CD4-positive, alpha-beta T cell treated with Interferon alpha-2 for 1 hour (primary cell): Measurements from ENCODE around the gene KCNK10.

Source experiments
- DNase-seq, 2 donors: peaks; one replicate each; pipeline ENCODE4 v3.0.0-alpha.2; 2020 to 2022

The KCNK10 gene

GRCh38 chr14:88168498-88169165 is 154.4 kb downstream of the KCNK10 start:
- DNase-seq = peak; percentile 59 to 76

- DNase-seq = no peak
Measured at GRCh38 chr14:88168025-88168424, 155.0 kb downstream of the KCNK10 start.

- no peak for DNase-seq
Measured at GRCh38 chr14:88166616-88167015, 156.5 kb downstream of the KCNK10 start.

- no peak for DNase-seq
Measured at GRCh38 chr14:88164906-88165534, 158.0 kb downstream of the KCNK10 start.

- no peak for DNase-seq
Measured at GRCh38 chr14:88163731-88164255, 159.3 kb downstream of the KCNK10 start.

GRCh38 chr14:88156127-88156526 is 166.9 kb downstream of the KCNK10 start:
- DNase-seq = no peak

- no peak for DNase-seq
Measured at GRCh38 chr14:88154926-88155325, 168.1 kb downstream of the KCNK10 start.

GRCh38 chr14:88154321-88154720 is 168.7 kb downstream of the KCNK10 start:
- no peak for DNase-seq

- DNase-seq = no peak
Measured at GRCh38 chr14:88146881-88147649, 176.0 kb downstream of the KCNK10 start.

- DNase-seq = no peak
Measured at GRCh38 chr14:88143810-88144209, 179.3 kb downstream of the KCNK10 start.

GRCh38 chr14:88142997-88143396 is 180.1 kb downstream of the KCNK10 start:
- DNase-seq = no peak

GRCh38 chr14:88140874-88141273 is 182.2 kb downstream of the KCNK10 start:
- DNase-seq = no peak

GRCh38 chr14:88137327-88137726 is 185.7 kb downstream of the KCNK10 start:
- DNase-seq = no peak
